Endothelial cell of umbilical vein (primary cell): ENCODE measurements around the gene PRMT2. TPM values are rescaled to one million over a fixed set of nuclear protein-coding genes. Genes with fewer than 3 reads are reported as not detected.

ENCODE experiments used
- BruUV-seq: library from RNA; stranded (reverse); fragments of 400-500 nt; replicated peaks from 2 replicates; lab custom pipeline; 2021; lab: Mats Ljungman, UMichigan
- CTCF ChIA-PET: fragments of 300-600, 350-600 bp; sonication (Branson Sonifier 250); formaldehyde crosslinking; loops from one replicate; lab custom pipeline; 2021; ENCODE audit warnings: antibody characterized with exemption, inconsistent platforms; lab: Charles Lee
- POLR2A ChIA-PET: fragments of 300-600, 350-600 bp; sonication (Branson Sonifier 250); formaldehyde crosslinking; loops from one replicate; lab custom pipeline; 2021; ENCODE audit warnings: antibody characterized with exemption, inconsistent platforms; lab: Charles Lee
- DNase-seq: peaks from one replicate; pipeline ENCODE4 v3.0.0-alpha.2; 2011; ENCODE audit warnings: low read depth, low spot score
- FAIRE-seq: peaks from 2 replicates; lab custom pipeline; 2011; peaks lifted over from hg19 to GRCh38; lab: Jason Lieb, UNC
- H2AFZ ChIP-seq: 2 replicates; pipeline ENCODE4 v1.6.0; 2012; ENCODE audit warnings: low read depth, low read length, control low read depth, inconsistent platforms
- H3K27ac ChIP-seq: 2 replicates; pipeline ENCODE4 v1.5.1; 2011; ENCODE audit warnings: low read depth, mild to moderate bottlenecking, control low read depth, low read length, moderate library complexity; ENCODE audit not compliant: insufficient read depth
- H3K27me3 ChIP-seq, 2 experiments: 2 replicates each; pipeline versions ENCODE4 v1.6.0 to v1.6.1; 2011; ENCODE audit warnings: low read length in 2 of 2, mixed read lengths in 1 of 2; ENCODE audit not compliant: control insufficient read depth in 2 of 2, insufficient read depth in 2 of 2
- H3K36me3 ChIP-seq, 2 experiments: 2 replicates in 1 of 2; 3 replicates in 1 of 2; pipeline ENCODE4 v1.5.1; 2011; ENCODE audit warnings: low read length in 2 of 2, mild to moderate bottlenecking in 1 of 2, moderate library complexity in 1 of 2; ENCODE audit not compliant: control insufficient read depth in 2 of 2, insufficient read depth in 2 of 2; ENCODE audit errors: extremely low read depth in 1 of 2
- H3K4me1 ChIP-seq: 3 replicates; pipeline ENCODE4 v1.5.1; 2011; ENCODE audit warnings: mild to moderate bottlenecking, low read length; ENCODE audit not compliant: control insufficient read depth, insufficient read depth; ENCODE audit errors: extremely low read depth
- H3K4me2 ChIP-seq: 2 replicates; pipeline ENCODE4 v1.6.1; 2011; ENCODE audit warnings: low read length, control low read depth, mixed read lengths; ENCODE audit not compliant: insufficient read depth
- H3K4me3 ChIP-seq, 3 experiments: fragments of 200-600 bp in 1 of 3; sonication (generic), shearing (Covaris generic) in 1 of 3; replicated peaks in 1 of 3; 2 replicates each; pipeline ENCODE4 v1.5.1; 2011 to 2016; ENCODE audit warnings: control low read depth in 3 of 3, low read length in 3 of 3, mild to moderate bottlenecking in 2 of 3, inconsistent platforms in 1 of 3, low read depth in 1 of 3, moderate library complexity in 1 of 3; ENCODE audit not compliant: insufficient read depth in 1 of 3
- H3K79me2 ChIP-seq: 2 replicates; pipeline ENCODE4 v1.6.0; 2012; ENCODE audit warnings: low read length, inconsistent platforms; ENCODE audit not compliant: control insufficient read depth, insufficient read depth
- H3K9ac ChIP-seq: replicated peaks from 2 replicates; pipeline ENCODE3; 2011; ENCODE audit warnings: low read length, control low read depth; ENCODE audit not compliant: insufficient read depth; ENCODE audit errors: extremely low read depth
- H3K9me1 ChIP-seq: replicated peaks from 3 replicates; pipeline ENCODE4 v1.6.0; 2011; ENCODE audit warnings: mild to moderate bottlenecking, low read length; ENCODE audit not compliant: control insufficient read depth, insufficient read depth; ENCODE audit errors: extremely low read depth
- H3K9me3 ChIP-seq: replicated peaks from 2 replicates; pipeline ENCODE4 v1.5.1; 2012; ENCODE audit warnings: low read length, inconsistent platforms; ENCODE audit not compliant: control insufficient read depth, insufficient read depth
- H4K20me1 ChIP-seq: replicated peaks from 2 replicates; pipeline ENCODE3; 2011; ENCODE audit warnings: mild to moderate bottlenecking, low read length; ENCODE audit not compliant: control insufficient read depth, insufficient read depth; ENCODE audit errors: extremely low read depth
- EZH2 ChIP-seq: IDR thresholded peaks from 2 replicates; pipeline ENCODE4 v1.6.1; 2012; ENCODE audit warnings: borderline replicate concordance, low read depth, mild to moderate bottlenecking, moderate library complexity, low read length, inconsistent platforms; ENCODE audit not compliant: severe bottlenecking
- FOS ChIP-seq: IDR thresholded peaks from 2 replicates; pipeline ENCODE4 v1.6.1; 2011; ENCODE audit warnings: mild to moderate bottlenecking, low read length, moderate library complexity, borderline replicate concordance; ENCODE audit not compliant: insufficient read depth
- GATA2 ChIP-seq: IDR thresholded peaks from 2 replicates; pipeline ENCODE4 v1.7.0; 2011; ENCODE audit warnings: low read depth, mild to moderate bottlenecking, moderate library complexity, mixed read lengths, low read length; ENCODE audit not compliant: insufficient read length, insufficient read depth
- JUN ChIP-seq: IDR thresholded peaks from 2 replicates; pipeline ENCODE4 v1.6.1; 2011; ENCODE audit warnings: borderline replicate concordance, low read depth; ENCODE audit not compliant: insufficient read length, insufficient read depth
- MYC ChIP-seq: IDR thresholded peaks from one replicate; pipeline ENCODE4 v1.6.1; 2011; ENCODE audit warnings: mild to moderate bottlenecking, low read depth, low read length
- POLR2A ChIP-seq: IDR thresholded peaks from 2 replicates; pipeline ENCODE4 v1.6.1; 2012; ENCODE audit warnings: low read depth, mild to moderate bottlenecking, control low read depth, low read length
- POLR2AphosphoS5 ChIP-seq: IDR thresholded peaks from 2 replicates; pipeline ENCODE4 v1.6.1; 2012; ENCODE audit warnings: low read depth, mild to moderate bottlenecking, control low read depth, low read length, moderate library complexity; ENCODE audit not compliant: insufficient read depth
- dilution Hi-C: fragments of 300-500 bp; cut with MboI; formaldehyde crosslinking; loops from one replicate; pipeline ENCODE4 v1.15.0; 2019; ENCODE audit warnings: low sequenced_read_pairs; ENCODE audit not compliant: extremely low pct_ligation_motif_present
- intact Hi-C: fragments of 100-400 bp; cut with micrococcal nuclease; formaldehyde crosslinking; loops from one replicate; pipeline ENCODE4 v1.10.0; 2022
- polyA plus RNA-seq, 4 experiments: library from polyadenylated mRNA; depleted of rRNA in 3 of 4; stranded (reverse) in 3 of 4; unstranded in 1 of 4; fragments of >200 nt; gene quantifications; 2 replicates each; pipeline versions ENCODE4 v1.2.1 to v1.2.3, GENCODE V29; 2011 to 2012; ENCODE audit warnings: missing spikeins in 1 of 4
- total RNA-seq: library from RNA; stranded (reverse); gene quantifications from 2 replicates; pipeline ENCODE4 v1.2.3, GENCODE V29; 2021
- TF ChIP-seq, protein P1 (sequence below), 2 donors: IDR thresholded peaks; 1 replicate in 1 of 2; 2 replicates in 1 of 2; pipeline ENCODE4 v1.5.1; 2011; ENCODE audit warnings: low read length in 2 of 2, mild to moderate bottlenecking in 2 of 2, moderate library complexity in 2 of 2, control low read depth in 1 of 2, inconsistent platforms in 1 of 2, low read depth in 1 of 2; ENCODE audit not compliant: insufficient read depth in 1 of 2; ENCODE audit errors: extremely low read depth in 1 of 2
- TF ChIP-seq, protein P2 (sequence below): IDR thresholded peaks from 2 replicates; pipeline ENCODE4 v1.6.1; 2011; ENCODE audit not compliant: insufficient read depth, insufficient read length

Gene PRMT2
- total and polyA plus RNA-seq, 2 donors (not counting 3 experiments of a cell fraction or from before 2014, with no cell fraction given), result 125 to 193 TPM

DNA sequence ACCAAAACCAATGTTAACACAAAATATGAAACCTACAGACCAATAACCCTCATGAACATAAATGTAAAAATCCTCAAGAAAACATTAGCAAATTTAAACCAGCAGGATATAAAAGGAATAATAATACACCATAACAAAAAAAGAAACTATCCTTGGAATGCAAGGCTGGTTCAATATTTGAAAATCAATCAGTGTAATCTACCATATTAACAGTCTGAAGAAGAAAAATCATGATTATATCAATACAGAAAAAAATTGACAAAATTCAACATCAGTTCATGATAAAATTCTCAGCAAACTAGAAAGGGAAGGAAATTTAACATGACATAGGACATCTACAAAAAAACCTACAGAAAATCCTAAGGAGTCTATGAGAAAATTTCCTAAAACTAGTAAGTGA, 19.8 kb downstream of the PRMT2 start:
- H2AFZ ChIP-seq, result no peak overlapping the region
- no TSS peak for BruUV-seq
- no peaks in the 10 kb centered on the region for H4K20me1 ChIP-seq
- intact Hi-C loops (no loop called here), dilution Hi-C loops (no loop called here)
- H3K27me3 ChIP-seq, result no peaks in the 10 kb centered on the region
- H3K9me1 ChIP-seq, result no peaks in the 10 kb centered on the region
- POLR2A ChIA-PET, result no interaction called here
- peaks cover 24 to 36% of the 10 kb centered on the region in 2 experiments for H3K36me3 ChIP-seq
- CTCF ChIA-PET, result interaction anchor here (1.7 kb wide), 1 partner anchor 15 kb away, joined by 7 read pairs; no protein-coding TSS in a partner anchor
- no peak overlapping the region for H3K4me3 ChIP-seq
- no peak overlapping the region for H3K4me2 ChIP-seq
- no peak overlapping the region for H3K9ac ChIP-seq
- H3K9me3 ChIP-seq, result no peaks in the 10 kb centered on the region
- no peaks in the 10 kb centered on the region for H3K4me1 ChIP-seq
- TF ChIP-seq, protein P1, sequence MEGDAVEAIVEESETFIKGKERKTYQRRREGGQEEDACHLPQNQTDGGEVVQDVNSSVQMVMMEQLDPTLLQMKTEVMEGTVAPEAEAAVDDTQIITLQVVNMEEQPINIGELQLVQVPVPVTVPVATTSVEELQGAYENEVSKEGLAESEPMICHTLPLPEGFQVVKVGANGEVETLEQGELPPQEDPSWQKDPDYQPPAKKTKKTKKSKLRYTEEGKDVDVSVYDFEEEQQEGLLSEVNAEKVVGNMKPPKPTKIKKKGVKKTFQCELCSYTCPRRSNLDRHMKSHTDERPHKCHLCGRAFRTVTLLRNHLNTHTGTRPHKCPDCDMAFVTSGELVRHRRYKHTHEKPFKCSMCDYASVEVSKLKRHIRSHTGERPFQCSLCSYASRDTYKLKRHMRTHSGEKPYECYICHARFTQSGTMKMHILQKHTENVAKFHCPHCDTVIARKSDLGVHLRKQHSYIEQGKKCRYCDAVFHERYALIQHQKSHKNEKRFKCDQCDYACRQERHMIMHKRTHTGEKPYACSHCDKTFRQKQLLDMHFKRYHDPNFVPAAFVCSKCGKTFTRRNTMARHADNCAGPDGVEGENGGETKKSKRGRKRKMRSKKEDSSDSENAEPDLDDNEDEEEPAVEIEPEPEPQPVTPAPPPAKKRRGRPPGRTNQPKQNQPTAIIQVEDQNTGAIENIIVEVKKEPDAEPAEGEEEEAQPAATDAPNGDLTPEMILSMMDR (IDR thresholded peaks at IDR 0.05; ENCODE audit: extremely low read depth in 1 of 2, insufficient read depth in 1 of 2, low read depth in 1 of 2, low read length in 2 of 2), result no peak
- TF ChIP-seq EZH2 (no peak), MYC (no peak), GATA2 (no peak), JUN (no peak), POLR2A (no peak), POLR2AphosphoS5 (no peak), FOS (no peak)
- TF ChIP-seq, protein P2, sequence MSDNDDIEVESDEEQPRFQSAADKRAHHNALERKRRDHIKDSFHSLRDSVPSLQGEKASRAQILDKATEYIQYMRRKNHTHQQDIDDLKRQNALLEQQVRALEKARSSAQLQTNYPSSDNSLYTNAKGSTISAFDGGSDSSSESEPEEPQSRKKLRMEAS, result no peak
- FAIRE-seq (no peak), DNase-seq (no peak)
- H3K79me2 ChIP-seq, result peaks cover 4% of the 10 kb centered on the region
- H3K27ac ChIP-seq, result no peak overlapping the region
